SK-N-SH (cell line): Measurements from ENCODE around the gene BBS9. TPM values are rescaled to one million over a fixed set of nuclear protein-coding genes. Genes with fewer than 3 reads are reported as not detected.

Experiments
- CTCF ChIA-PET: fragments of 300-600, 350-600 bp; formaldehyde crosslinking; extraction: SDS; loops from one replicate; lab custom pipeline; 2021; lab: Yijun Ruan, JAX
- POLR2A ChIA-PET: fragments of 350-600 bp; sonication (Branson Sonifier 250); formaldehyde crosslinking; extraction: SDS; loops from one replicate; lab custom pipeline; 2020; ENCODE audit warnings: antibody characterized with exemption, inconsistent platforms; lab: Yijun Ruan, JAX
- DNase-seq: peaks from one replicate; pipeline ENCODE4 v3.0.0; 2012
- H2AFZ ChIP-seq: fragments of 200-600 bp; sonication (generic); 2 replicates; pipeline ENCODE4 v1.8.1; 2016; ENCODE audit warnings: antibody characterized with exemption, mild to moderate bottlenecking, low read depth
- H3F3A ChIP-seq: fragments of 200-600 bp; sonication (generic); replicated peaks from 2 replicates; pipeline ENCODE3; 2016; ENCODE audit warnings: antibody characterized with exemption, mild to moderate bottlenecking; ENCODE audit not compliant: insufficient read depth
- H3K27ac ChIP-seq, 2 experiments: fragments of 200-500 bp in 1 of 2; fragments of 200-600 bp in 1 of 2; sonication (Bioruptor generic) in 1 of 2; sonication (generic), shearing (Covaris generic) in 1 of 2; 2 replicates each; pipeline versions ENCODE4 v1.5.1 to v1.6.1; 2014 to 2016; ENCODE audit warnings: low read depth in 2 of 2, inconsistent platforms in 1 of 2, low read length in 1 of 2, mild to moderate bottlenecking in 1 of 2, mixed read lengths in 1 of 2
- H3K27me3 ChIP-seq: fragments of 200-600 bp; sonication (generic), shearing (Covaris generic); 2 replicates; pipeline ENCODE4 v1.6.1; 2016; ENCODE audit warnings: mixed run types; ENCODE audit not compliant: insufficient read depth
- H3K36me3 ChIP-seq, 2 experiments: fragments of 200-500 bp in 1 of 2; fragments of 200-600 bp in 1 of 2; sonication (Bioruptor generic) in 1 of 2; sonication (generic) in 1 of 2; replicated peaks in 1 of 2; 2 replicates each; pipeline versions ENCODE3 to v1.5.1; 2014 to 2016; ENCODE audit warnings: low read length in 1 of 2, mild to moderate bottlenecking in 1 of 2; ENCODE audit not compliant: insufficient read depth in 2 of 2, control insufficient read depth in 1 of 2
- H3K4me1 ChIP-seq, 2 experiments: fragments of 200-500 bp in 1 of 2; fragments of 200-600 bp in 1 of 2; sonication (Bioruptor generic) in 1 of 2; sonication (generic), shearing (Covaris generic) in 1 of 2; 2 replicates each; pipeline versions ENCODE4 v1.5.1 to v1.6.1; 2014 to 2016; ENCODE audit warnings: low read depth in 1 of 2, low read length in 1 of 2, mixed run types in 1 of 2; ENCODE audit not compliant: insufficient read depth in 2 of 2, control insufficient read depth in 1 of 2
- H3K4me2 ChIP-seq: fragments of 200-600 bp; sonication (generic), shearing (Covaris generic); 2 replicates; pipeline ENCODE4 v1.6.1; 2017; ENCODE audit warnings: mixed run types
- H3K4me3 ChIP-seq, 2 experiments: fragments of 200-500 bp in 1 of 2; fragments of 200-600 bp in 1 of 2; sonication (Bioruptor generic) in 1 of 2; sonication (generic), shearing (Covaris generic) in 1 of 2; 2 replicates each; pipeline versions ENCODE4 v1.5.1 to v1.8.1; 2014 to 2016; ENCODE audit warnings: low read depth in 2 of 2, inconsistent platforms in 1 of 2, low read length in 1 of 2, mild to moderate bottlenecking in 1 of 2, mixed read lengths in 1 of 2, moderate library complexity in 1 of 2
- H3K79me2 ChIP-seq: fragments of 200-600 bp; sonication (generic); 2 replicates; pipeline ENCODE4 v1.8.1; 2017; ENCODE audit warnings: mild to moderate bottlenecking; ENCODE audit not compliant: insufficient read depth
- H3K9ac ChIP-seq: fragments of 200-600 bp; sonication (generic); 2 replicates; pipeline ENCODE4 v1.6.1; 2017; ENCODE audit warnings: mixed run types
- H3K9me2 ChIP-seq: fragments of 200-600 bp; sonication (generic); 2 replicates; pipeline ENCODE4 v1.6.1; 2017; ENCODE audit warnings: mixed run types
- H3K9me3 ChIP-seq: fragments of 200-600 bp; sonication (generic); 2 replicates; pipeline ENCODE4 v1.6.1; 2017; ENCODE audit warnings: mixed run types, mild to moderate bottlenecking, moderate library complexity
- H4K20me1 ChIP-seq: fragments of 200-600 bp; sonication (generic); 2 replicates; pipeline ENCODE4 v1.6.1; 2017; ENCODE audit warnings: mild to moderate bottlenecking, mixed run types; ENCODE audit not compliant: insufficient read depth
- CHD2 ChIP-seq: fragments of 150-350 bp; IDR thresholded peaks from 2 replicates; pipeline ENCODE4 v1.6.1; 2018; ENCODE audit warnings: low read length; ENCODE audit not compliant: partially characterized antibody
- ELF1 ChIP-seq: IDR thresholded peaks from 2 replicates; pipeline ENCODE4 v1.4.0; 2012
- FOSL2 ChIP-seq: IDR thresholded peaks from 2 replicates; pipeline ENCODE4 v1.4.0; 2012; ENCODE audit warnings: low read depth, mild to moderate bottlenecking, moderate library complexity, borderline replicate concordance
- FOXM1 ChIP-seq: IDR thresholded peaks from 2 replicates; pipeline ENCODE4 v1.4.0; 2012; ENCODE audit warnings: low read depth, mild to moderate bottlenecking
- IRF3 ChIP-seq: fragments of 150-350 bp; IDR thresholded peaks from 2 replicates; pipeline ENCODE4 v1.6.1; 2016; ENCODE audit warnings: mild to moderate bottlenecking, low read depth, low read length
- MAX ChIP-seq: IDR thresholded peaks from 2 replicates; pipeline ENCODE4 v1.4.0; 2012; ENCODE audit warnings: low read depth
- NFIC ChIP-seq: IDR thresholded peaks from 2 replicates; pipeline ENCODE4 v1.4.0; 2012; ENCODE audit warnings: borderline replicate concordance
- RAD21 ChIP-seq: IDR thresholded peaks from 2 replicates; pipeline ENCODE4 v1.6.1; 2012; ENCODE audit warnings: mild to moderate bottlenecking, low read length
- RFX5 ChIP-seq: IDR thresholded peaks from 2 replicates; pipeline ENCODE4 v1.6.1; 2012; ENCODE audit warnings: mild to moderate bottlenecking, improper control_type of control experiment, low read length
- RXRA ChIP-seq: IDR thresholded peaks from 2 replicates; pipeline ENCODE4 v1.4.0; 2012; ENCODE audit warnings: low read depth, mild to moderate bottlenecking, borderline replicate concordance
- SIN3A ChIP-seq: IDR thresholded peaks from 2 replicates; pipeline ENCODE4 v1.6.1; 2012; ENCODE audit warnings: low read depth, mild to moderate bottlenecking, low read length, moderate library complexity, borderline replicate concordance
- SMC3 ChIP-seq: IDR thresholded peaks from 2 replicates; pipeline ENCODE4 v1.6.1; 2012; ENCODE audit warnings: low read depth, low read length, improper control_type of control experiment
- TAF1 ChIP-seq: IDR thresholded peaks from 2 replicates; pipeline ENCODE4 v1.6.1; 2012; ENCODE audit warnings: low read depth, mild to moderate bottlenecking, low read length, moderate library complexity, borderline replicate concordance
- USF1 ChIP-seq: IDR thresholded peaks from 2 replicates; pipeline ENCODE4 v1.4.0; 2012; ENCODE audit warnings: low read depth, borderline replicate concordance
- YY1 ChIP-seq: IDR thresholded peaks from 2 replicates; pipeline ENCODE4 v1.4.0; 2012; ENCODE audit warnings: low read depth, mild to moderate bottlenecking
- ZBTB33 ChIP-seq: IDR thresholded peaks from 2 replicates; pipeline ENCODE4 v1.4.0; 2012; ENCODE audit warnings: low read depth, borderline replicate concordance
- WGBS: methylation state at CpG from one replicate; pipeline ENCODE4 v1.1.6; 2017; ENCODE audit warnings: low lambda C conversion rate; 5-methylcytosine and 5-hydroxymethylcytosine counted together
- polyA plus RNA-seq, 3 experiments: library from polyadenylated mRNA; depleted of rRNA; stranded (reverse); fragments of >200 nt; gene quantifications; 2 replicates each; pipeline ENCODE4 v1.2.3, GENCODE V29; 2012

Gene BBS9
- polyA plus RNA-seq, 1 of the 3 experiments (the other 2 are of a cell fraction) = 7.5 TPM

- Histone ChIP-seq H3K4me1 (no peaks in the 10 kb centered on the region; a peak in 1 of 4 replicates), H3K36me3 (no peaks in the 10 kb centered on the region), H3K9ac (no peak overlapping the region), H3K4me3 (no peak overlapping the region), H3K27me3 (no peaks in the 10 kb centered on the region), H3K9me2 (no peaks in the 10 kb centered on the region), H4K20me1 (no peaks in the 10 kb centered on the region), H2AFZ (no peak overlapping the region), H3K9me3 (no peaks in the 10 kb centered on the region), H3K27ac (no peak overlapping the region), H3K79me2 (no peaks in the 10 kb centered on the region), H3F3A (no peaks in the 10 kb centered on the region), H3K4me2 (no peak overlapping the region)
- CTCF ChIA-PET = interaction anchor here (1.3 kb wide), 1 partner anchor 115 kb away, joined by 3 read pairs; no protein-coding TSS in a partner anchor
- no peak for DNase-seq
- TF ChIP-seq YY1 (no peak), SMC3 (no peak), ELF1 (no peak), CHD2 (no peak), ZBTB33 (no peak), NFIC (no peak), SIN3A (no peak), FOXM1 (no peak), MAX (no peak), TAF1 (no peak), FOSL2 (no peak), USF1 (no peak), RXRA (no peak), RFX5 (no peak), RAD21 (no peak), IRF3 (no peak)
- POLR2A ChIA-PET = no interaction called here
- 93% methylated on average over 4 of the region's 4 CpGs for WGBS
Measured at GRCh38 chr7:33601101-33601500, 471.7 kb downstream of the BBS9 start.
